ENCODE measurements around the gene SLC30A1. TPM values are rescaled to one million over a fixed set of nuclear protein-coding genes. Genes with fewer than 3 reads are reported as not detected.

Gene SLC30A1
- total and polyA plus RNA-seq, 10 of the 15 experiments (the other 5 are each of a cell fraction or from before 2014, with no cell fraction given) = 3.5 to 14.1 (median 8.8) TPM

DNA sequence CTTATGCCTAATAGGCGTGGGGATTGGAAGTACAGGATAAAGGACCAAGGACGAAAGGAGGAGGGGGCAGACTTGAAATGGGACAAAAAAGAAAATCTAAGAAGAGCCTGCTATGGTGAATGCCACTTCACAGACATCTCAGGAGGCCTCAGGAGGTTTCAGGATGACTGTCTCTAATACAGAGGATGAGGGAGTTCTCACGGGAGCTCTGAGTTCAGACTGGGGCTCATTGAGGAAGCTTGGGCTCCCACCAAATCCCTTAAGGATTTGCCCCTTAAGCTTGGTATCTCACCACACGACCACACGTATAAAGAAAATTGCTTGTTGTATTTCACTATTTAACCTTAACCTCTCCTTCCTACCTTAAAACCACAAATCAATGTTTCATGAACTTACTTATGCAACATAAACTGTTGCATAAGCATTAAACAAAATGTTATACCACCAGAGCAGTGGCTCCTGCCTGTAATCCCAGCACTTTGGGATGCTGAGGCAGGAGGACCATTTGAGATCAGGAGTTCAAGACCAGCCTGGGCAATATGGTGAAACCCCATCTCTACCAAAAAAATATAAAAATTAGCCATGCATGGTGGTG is 12.4 kb downstream of the SLC30A1 start (continued):
- TF ChIP-seq JUND (IDR thresholded peaks at IDR 0.05; ENCODE audit: low read depth, low read length) = peak; percentile 23; the same call in 1 of the 2 replicates
- no peak for TF ChIP-seq POLR2AphosphoS5 (IDR thresholded peaks at IDR 0.05; ENCODE audit: low read length)
- TF ChIP-seq YBX1 (IDR thresholded peaks at IDR 0.05) = no peak
- TF ChIP-seq, protein P1, sequence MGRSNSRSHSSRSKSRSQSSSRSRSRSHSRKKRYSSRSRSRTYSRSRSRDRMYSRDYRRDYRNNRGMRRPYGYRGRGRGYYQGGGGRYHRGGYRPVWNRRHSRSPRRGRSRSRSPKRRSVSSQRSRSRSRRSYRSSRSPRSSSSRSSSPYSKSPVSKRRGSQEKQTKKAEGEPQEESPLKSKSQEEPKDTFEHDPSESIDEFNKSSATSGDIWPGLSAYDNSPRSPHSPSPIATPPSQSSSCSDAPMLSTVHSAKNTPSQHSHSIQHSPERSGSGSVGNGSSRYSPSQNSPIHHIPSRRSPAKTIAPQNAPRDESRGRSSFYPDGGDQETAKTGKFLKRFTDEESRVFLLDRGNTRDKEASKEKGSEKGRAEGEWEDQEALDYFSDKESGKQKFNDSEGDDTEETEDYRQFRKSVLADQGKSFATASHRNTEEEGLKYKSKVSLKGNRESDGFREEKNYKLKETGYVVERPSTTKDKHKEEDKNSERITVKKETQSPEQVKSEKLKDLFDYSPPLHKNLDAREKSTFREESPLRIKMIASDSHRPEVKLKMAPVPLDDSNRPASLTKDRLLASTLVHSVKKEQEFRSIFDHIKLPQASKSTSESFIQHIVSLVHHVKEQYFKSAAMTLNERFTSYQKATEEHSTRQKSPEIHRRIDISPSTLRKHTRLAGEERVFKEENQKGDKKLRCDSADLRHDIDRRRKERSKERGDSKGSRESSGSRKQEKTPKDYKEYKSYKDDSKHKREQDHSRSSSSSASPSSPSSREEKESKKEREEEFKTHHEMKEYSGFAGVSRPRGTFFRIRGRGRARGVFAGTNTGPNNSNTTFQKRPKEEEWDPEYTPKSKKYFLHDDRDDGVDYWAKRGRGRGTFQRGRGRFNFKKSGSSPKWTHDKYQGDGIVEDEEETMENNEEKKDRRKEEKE (IDR thresholded peaks at IDR 0.05) = no peak
- peak; percentile 74; the same call in 1 of the 2 replicates for TF ChIP-seq BCL11A (IDR thresholded peaks at IDR 0.05; ENCODE audit: low read depth, low read length)
- 0 out of 4 replicates have a peak, but pooled peaks of 1 of the 2 experiments have one; percentile 12 for TF ChIP-seq EP300 (IDR thresholded peaks at IDR 0.05; ENCODE audit: borderline replicate concordance in 1 of 2, control insufficient read depth in 1 of 2, low read depth in 2 of 2, low read length in 2 of 2)
- TF ChIP-seq, protein P2, sequence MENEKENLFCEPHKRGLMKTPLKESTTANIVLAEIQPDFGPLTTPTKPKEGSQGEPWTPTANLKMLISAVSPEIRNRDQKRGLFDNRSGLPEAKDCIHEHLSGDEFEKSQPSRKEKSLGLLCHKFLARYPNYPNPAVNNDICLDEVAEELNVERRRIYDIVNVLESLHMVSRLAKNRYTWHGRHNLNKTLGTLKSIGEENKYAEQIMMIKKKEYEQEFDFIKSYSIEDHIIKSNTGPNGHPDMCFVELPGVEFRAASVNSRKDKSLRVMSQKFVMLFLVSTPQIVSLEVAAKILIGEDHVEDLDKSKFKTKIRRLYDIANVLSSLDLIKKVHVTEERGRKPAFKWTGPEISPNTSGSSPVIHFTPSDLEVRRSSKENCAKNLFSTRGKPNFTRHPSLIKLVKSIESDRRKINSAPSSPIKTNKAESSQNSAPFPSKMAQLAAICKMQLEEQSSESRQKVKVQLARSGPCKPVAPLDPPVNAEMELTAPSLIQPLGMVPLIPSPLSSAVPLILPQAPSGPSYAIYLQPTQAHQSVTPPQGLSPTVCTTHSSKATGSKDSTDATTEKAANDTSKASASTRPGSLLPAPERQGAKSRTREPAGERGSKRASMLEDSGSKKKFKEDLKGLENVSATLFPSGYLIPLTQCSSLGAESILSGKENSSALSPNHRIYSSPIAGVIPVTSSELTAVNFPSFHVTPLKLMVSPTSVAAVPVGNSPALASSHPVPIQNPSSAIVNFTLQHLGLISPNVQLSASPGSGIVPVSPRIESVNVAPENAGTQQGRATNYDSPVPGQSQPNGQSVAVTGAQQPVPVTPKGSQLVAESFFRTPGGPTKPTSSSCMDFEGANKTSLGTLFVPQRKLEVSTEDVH (IDR thresholded peaks at IDR 0.05; ENCODE audit: low read depth, partially characterized antibody) = no peak
- no peak for TF ChIP-seq ZNF24 (IDR thresholded peaks at IDR 0.05)
- TF ChIP-seq SUZ12 (IDR thresholded peaks at IDR 0.05; ENCODE audit: unreplicated experiment) = no peak
- no peak for TF ChIP-seq PAX8 (IDR thresholded peaks at IDR 0.05)
- peak; percentile 45; the same call in 1 of the 2 replicates for TF ChIP-seq TCF7 (IDR thresholded peaks at IDR 0.05; ENCODE audit: borderline replicate concordance)
- TF ChIP-seq ASH2L (IDR thresholded peaks at IDR 0.05; ENCODE audit: borderline replicate concordance, low read depth) = no peak
- no peak for TF ChIP-seq BRCA1 (IDR thresholded peaks at IDR 0.05; ENCODE audit: low read depth, low read length)
- no peak for TF ChIP-seq POLR2AphosphoS2 (IDR thresholded peaks at IDR 0.05; ENCODE audit: low read depth, low read length)
- TF ChIP-seq RBBP5 (conservative IDR thresholded peaks at IDR 0.05) = no peak
- TF ChIP-seq ZNF217 (IDR thresholded peaks at IDR 0.05) = no peak
- TF ChIP-seq, protein P3, sequence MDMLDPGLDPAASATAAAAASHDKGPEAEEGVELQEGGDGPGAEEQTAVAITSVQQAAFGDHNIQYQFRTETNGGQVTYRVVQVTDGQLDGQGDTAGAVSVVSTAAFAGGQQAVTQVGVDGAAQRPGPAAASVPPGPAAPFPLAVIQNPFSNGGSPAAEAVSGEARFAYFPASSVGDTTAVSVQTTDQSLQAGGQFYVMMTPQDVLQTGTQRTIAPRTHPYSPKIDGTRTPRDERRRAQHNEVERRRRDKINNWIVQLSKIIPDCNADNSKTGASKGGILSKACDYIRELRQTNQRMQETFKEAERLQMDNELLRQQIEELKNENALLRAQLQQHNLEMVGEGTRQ (IDR thresholded peaks at IDR 0.05; ENCODE audit: borderline replicate concordance, low read depth, low read length) = no peak
- TF ChIP-seq REST (IDR thresholded peaks at IDR 0.05; ENCODE audit: low read depth, low read length) = no peak
